ENCODE results near the gene CDK5RAP2.

DNA sequence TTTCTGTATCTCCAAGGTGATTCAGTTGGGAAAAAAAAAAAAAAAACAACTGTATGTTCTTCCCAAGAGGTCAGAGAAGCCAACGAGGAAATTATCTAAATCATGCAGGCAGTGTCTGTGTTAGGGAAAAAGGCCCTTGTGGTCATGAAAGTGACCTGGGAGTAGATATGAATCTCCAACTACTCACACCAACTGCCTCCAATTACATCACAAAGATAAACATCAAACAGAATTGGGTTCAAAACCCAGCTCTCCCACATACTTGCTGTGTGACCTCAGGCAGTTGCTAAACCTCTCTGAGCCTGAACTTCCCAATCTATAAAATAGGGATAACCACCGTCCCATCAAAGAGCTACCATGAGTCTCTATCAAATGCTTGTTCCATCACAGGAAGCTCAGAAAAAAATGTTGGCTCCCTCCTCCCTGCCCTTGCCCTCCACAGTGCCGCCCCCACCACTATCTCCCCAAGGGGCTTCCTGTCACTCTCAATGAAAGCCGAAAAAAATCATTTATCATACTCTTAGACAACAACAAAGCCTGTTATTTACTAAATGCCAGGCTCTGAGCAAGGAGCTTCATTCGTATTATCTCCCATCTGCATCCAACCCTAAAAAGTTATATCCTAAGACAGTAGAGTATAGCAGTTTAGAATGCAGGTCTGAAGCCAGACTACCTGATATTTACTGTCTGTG is 42.9 kb downstream of the CDK5RAP2 start:
- TF ChIP-seq GATA2 (IDR thresholded peaks at IDR 0.05; ENCODE audit: low read depth, low read length) (no peak), GATA3 (IDR thresholded peaks at IDR 0.05; ENCODE audit: low read depth, low read length) (no peak)

Measured in SH-SY5Y (cell line).